ENCODE data around the gene EHBP1. TPM values are rescaled to one million over a fixed set of nuclear protein-coding genes. Genes with fewer than 3 reads are reported as not detected.

EHBP1 gene
- total RNA-seq, 3 donors from 2014 or later: 65.9 to 118 (median 87.2) TPM

DNA sequence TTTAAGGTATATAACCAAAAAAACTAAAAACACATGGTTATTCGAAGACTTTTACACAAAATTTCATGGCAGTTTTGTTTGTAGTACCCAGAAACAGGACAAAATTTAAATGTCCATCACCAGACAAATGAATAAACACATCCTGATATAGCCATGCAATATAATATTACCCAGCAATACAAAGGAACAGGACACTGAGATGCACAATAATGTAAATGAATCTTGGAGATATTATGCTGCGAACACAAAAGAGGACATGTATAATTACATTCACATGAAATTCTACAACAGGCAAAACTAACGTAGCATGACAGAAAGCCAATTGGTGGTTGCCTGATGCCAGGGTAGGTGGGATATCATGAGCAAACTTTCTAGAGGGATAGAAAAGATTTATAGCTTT lies 252.7 kb downstream of the EHBP1 start:
- Histone ChIP-seq H3K4me1 (no peaks in the 10 kb centered on the region), H3K27me3 (no peaks in the 10 kb centered on the region), H3K36me3 (peaks cover 8% of the 10 kb centered on the region), H3K27ac (no peak overlapping the region), H3K4me3 (no peak overlapping the region), H3K9me3 (no peaks in the 10 kb centered on the region)
- intact Hi-C loops (cut with DNase I; ENCODE audit: low total_unique reads): no loop called here
- TF ChIP-seq POLR2A (IDR thresholded peaks at IDR 0.05) (no peak), POLR2AphosphoS5 (IDR thresholded peaks at IDR 0.05) (no peak)
- TF ChIP-seq, protein P1, sequence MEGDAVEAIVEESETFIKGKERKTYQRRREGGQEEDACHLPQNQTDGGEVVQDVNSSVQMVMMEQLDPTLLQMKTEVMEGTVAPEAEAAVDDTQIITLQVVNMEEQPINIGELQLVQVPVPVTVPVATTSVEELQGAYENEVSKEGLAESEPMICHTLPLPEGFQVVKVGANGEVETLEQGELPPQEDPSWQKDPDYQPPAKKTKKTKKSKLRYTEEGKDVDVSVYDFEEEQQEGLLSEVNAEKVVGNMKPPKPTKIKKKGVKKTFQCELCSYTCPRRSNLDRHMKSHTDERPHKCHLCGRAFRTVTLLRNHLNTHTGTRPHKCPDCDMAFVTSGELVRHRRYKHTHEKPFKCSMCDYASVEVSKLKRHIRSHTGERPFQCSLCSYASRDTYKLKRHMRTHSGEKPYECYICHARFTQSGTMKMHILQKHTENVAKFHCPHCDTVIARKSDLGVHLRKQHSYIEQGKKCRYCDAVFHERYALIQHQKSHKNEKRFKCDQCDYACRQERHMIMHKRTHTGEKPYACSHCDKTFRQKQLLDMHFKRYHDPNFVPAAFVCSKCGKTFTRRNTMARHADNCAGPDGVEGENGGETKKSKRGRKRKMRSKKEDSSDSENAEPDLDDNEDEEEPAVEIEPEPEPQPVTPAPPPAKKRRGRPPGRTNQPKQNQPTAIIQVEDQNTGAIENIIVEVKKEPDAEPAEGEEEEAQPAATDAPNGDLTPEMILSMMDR (IDR thresholded peaks at IDR 0.05): no peak
- DNase-seq (ENCODE audit: low spot score in 2 of 2): no peak

DNA sequence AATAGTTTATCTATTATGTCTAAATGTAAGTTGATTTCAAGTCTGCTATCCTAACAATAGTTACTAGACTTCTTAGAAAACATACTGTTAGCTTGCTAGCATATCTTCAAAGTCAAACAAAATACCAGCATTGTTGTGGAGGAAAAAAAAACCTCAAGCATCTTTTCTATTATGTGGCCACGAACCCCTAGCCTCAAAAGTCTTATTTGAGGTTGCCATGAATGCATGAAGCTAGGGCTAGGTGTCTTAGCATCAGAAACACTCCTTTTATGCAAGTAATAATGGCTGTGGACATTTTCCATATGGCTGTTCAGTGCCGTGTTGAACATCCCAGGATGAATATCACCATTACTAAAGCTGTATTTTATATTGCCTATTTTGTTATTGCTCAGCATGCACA lies 258.5 kb downstream of the EHBP1 start:
- intact Hi-C loops (cut with DNase I; ENCODE audit: low total_unique reads): no loop called here
- Histone ChIP-seq H3K36me3 (peaks cover 2% of the 10 kb centered on the region), H3K9me3 (no peaks in the 10 kb centered on the region), H3K27me3 (no peaks in the 10 kb centered on the region), H3K4me3 (no peak overlapping the region), H3K4me1 (no peaks in the 10 kb centered on the region), H3K27ac (no peak overlapping the region)
- TF ChIP-seq POLR2A (IDR thresholded peaks at IDR 0.05) (no peak), POLR2AphosphoS5 (IDR thresholded peaks at IDR 0.05) (no peak)
- TF ChIP-seq, protein P1 (IDR thresholded peaks at IDR 0.05): no peak
- DNase-seq (ENCODE audit: low spot score in 2 of 2): no peak

DNA sequence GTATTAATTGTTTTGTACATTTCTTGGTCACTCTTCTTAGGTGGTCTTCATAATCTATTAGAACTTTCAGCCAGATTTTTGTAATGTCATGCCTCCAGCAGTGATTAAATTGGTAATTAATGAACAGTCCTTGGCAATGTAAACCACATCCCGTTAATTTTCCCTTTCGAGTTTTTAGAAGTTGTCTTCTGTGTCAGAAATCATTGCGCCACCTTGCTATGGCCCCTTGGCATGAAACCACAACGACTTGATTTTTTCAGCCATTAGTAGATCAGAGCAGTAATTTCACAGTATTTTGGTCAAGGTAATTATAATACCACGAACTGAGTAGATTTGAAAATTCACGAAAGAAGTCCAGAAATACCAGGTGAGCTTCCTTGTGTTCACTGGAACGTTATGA lies 259.2 kb downstream of the EHBP1 start:
- H3K4me1 ChIP-seq: no peaks in the 10 kb centered on the region
- intact Hi-C loops (cut with DNase I; ENCODE audit: low total_unique reads): loop anchor here (5.0 kb wide), 1 partner anchor 162 kb away; no protein-coding TSS in a partner anchor
- no peak for DNase-seq (ENCODE audit: low spot score in 2 of 2)
- H3K27ac ChIP-seq: no peak overlapping the region
- H3K27me3 ChIP-seq: no peaks in the 10 kb centered on the region
- TF ChIP-seq POLR2A (IDR thresholded peaks at IDR 0.05): no peak
- no peak for TF ChIP-seq POLR2AphosphoS5 (IDR thresholded peaks at IDR 0.05)
- TF ChIP-seq, protein P1 (IDR thresholded peaks at IDR 0.05): no peak
- H3K4me3 ChIP-seq: no peak overlapping the region
- no peaks in the 10 kb centered on the region for H3K9me3 ChIP-seq
- peaks cover 6% of the 10 kb centered on the region for H3K36me3 ChIP-seq

DNA sequence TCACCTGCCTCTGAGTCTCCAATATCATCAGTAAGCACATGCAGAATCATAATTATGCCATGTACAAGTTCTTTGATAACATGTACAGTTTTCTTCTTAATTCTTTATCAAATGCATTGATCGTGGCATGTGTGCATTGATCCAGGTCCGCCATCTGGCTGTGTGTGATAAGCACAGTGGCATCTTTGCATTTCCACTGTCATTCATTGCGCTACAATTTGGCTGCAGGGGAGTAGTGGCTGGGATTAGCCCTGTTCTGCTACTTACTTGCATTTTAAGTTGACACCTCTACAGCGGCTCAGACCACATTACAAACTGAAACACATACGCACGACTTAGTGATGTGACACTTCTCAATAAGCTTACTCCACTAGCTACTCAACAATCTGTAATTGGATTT lies 261.5 kb downstream of the EHBP1 start:
- intact Hi-C loops (cut with DNase I; ENCODE audit: low total_unique reads): loop anchor here (5.0 kb wide), 1 partner anchor 165 kb away; no protein-coding TSS in a partner anchor
- no peaks in the 10 kb centered on the region for H3K27me3 ChIP-seq
- H3K4me3 ChIP-seq: no peak overlapping the region
- H3K36me3 ChIP-seq: peaks cover 6% of the 10 kb centered on the region
- H3K4me1 ChIP-seq: no peaks in the 10 kb centered on the region
- no peak overlapping the region for H3K27ac ChIP-seq
- H3K9me3 ChIP-seq: no peaks in the 10 kb centered on the region
- TF ChIP-seq POLR2AphosphoS5 (IDR thresholded peaks at IDR 0.05) (no peak), POLR2A (IDR thresholded peaks at IDR 0.05) (no peak)
- TF ChIP-seq, protein P1 (IDR thresholded peaks at IDR 0.05): no peak
- DNase-seq (ENCODE audit: low spot score in 2 of 2): no peak

DNA sequence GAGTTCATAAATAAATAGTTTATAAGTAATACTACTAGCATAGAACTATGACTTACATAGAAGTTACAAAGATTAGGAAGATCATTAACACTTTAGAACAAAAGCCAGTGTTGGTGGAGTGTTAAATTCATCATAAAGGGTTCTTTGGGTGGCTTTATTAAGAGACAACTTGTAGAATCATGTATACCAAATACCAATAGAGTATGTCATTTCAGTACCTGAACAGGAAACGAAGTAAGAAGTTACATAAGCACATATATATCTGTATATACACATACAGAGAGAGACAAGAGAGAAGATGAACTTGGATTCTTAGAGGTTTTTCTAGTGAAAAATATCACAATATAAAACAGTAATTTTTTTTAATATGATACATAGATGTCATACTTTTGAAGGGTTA lies 262.7 kb downstream of the EHBP1 start:
- DNase-seq (ENCODE audit: low spot score in 2 of 2): no peak
- H3K27me3 ChIP-seq: no peaks in the 10 kb centered on the region
- H3K27ac ChIP-seq: no peak overlapping the region
- no peak overlapping the region for H3K4me3 ChIP-seq
- no peaks in the 10 kb centered on the region for H3K4me1 ChIP-seq
- TF ChIP-seq POLR2AphosphoS5 (IDR thresholded peaks at IDR 0.05) (no peak), POLR2A (IDR thresholded peaks at IDR 0.05) (no peak)
- TF ChIP-seq, protein P1 (IDR thresholded peaks at IDR 0.05): no peak
- H3K36me3 ChIP-seq: peaks cover 6% of the 10 kb centered on the region
- no peaks in the 10 kb centered on the region for H3K9me3 ChIP-seq
- intact Hi-C loops (cut with DNase I; ENCODE audit: low total_unique reads): loop anchor here (5.0 kb wide), 1 partner anchor 166 kb away; no protein-coding TSS in a partner anchor
